NCI-H774 (cell line): ENCODE data around the gene SUCLG1.
"Not testable (repeated sequence)": the region's sequence is repeated elsewhere in the genome, so short reads cannot be mapped to it uniquely, and the experiment has no call there.

Experiments used
- DNase-seq: peaks from one replicate; lab custom pipeline; 2025; lab: John Stamatoyannopoulos, UW

Gene SUCLG1

DNA sequence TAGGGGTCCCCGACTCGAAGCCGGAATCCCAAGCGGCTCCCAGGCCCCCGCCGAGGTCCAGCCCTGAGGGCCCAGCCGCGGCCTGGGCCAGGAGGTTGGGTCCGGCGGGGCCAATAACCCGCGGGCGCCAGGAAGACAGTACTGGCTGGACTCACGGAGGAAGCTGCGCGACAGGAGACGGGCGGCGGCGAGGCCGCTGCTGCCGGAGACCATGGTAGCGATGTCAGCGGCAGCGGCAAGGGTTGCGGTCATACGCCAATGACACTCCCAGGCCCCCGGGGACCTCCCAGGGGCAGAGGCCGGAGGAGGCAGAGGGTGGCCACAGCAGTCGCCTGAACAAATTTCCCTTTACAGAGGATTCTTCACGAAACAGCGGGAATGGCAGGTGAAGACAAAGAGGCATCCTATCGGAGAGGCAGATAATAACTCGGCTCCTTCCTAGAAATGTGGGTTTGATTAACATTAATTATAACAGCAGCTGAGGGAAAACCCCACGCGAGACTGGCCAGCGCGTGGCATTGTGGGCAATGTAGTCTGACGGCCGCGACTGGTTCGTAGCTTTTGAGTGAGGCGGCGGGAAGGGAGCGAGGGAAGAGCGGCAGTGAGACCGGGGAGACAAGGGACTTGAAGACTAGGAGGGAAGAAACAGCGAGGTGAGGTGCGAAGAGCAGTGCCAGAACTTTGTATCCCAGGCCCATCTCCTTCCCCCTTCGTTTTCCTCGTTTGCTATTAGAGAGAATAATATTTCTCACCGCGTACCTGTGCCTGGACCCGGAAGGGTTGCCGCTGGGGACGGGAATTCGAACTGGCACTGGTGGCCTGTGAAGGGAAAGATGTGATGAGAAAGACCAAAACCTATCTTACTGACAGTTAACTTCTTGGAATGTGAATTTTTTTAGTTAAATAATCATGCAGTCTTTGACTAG lies at the start of gene SUCLG1:
Gene SUCLG1, minus strand, starts transcription at position 263 of the 926 bp plus-strand sequence. Its CDS starts 11 bp downstream, at position 252.
- peak; percentile 79 for DNase-seq

DNA sequence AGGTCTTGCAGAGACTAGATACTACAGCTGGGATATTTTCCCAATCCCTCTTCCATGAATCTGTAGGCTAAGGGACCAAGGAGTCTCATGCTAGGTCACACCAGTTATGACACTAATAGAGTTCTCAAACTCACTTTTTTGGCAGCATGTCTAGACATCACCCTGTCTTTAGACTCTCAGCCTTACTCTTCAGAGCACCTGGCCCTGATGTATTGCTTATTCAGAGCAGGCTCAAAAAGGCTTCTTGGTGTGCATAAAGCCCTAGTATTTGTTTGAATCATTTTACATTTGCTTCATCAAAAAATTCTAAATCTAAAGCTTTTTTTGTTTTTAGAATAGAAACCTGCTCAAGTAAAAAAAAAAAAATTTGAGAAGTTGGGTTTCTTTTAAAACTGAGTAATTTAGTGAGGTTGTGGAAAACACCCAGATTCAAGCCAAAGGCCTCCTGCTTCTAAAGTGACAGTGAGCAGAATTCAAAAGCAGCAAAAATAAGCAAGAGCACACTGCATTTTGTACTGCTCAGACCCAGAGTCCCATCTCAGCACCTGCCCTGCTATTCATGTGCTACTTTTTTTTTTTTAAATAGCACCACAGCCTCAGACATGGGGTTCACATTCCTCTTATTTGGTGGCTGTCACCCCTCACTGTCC lies 39.2 kb upstream of the SUCLG1 start:
- DNase-seq, result no peak

DNA sequence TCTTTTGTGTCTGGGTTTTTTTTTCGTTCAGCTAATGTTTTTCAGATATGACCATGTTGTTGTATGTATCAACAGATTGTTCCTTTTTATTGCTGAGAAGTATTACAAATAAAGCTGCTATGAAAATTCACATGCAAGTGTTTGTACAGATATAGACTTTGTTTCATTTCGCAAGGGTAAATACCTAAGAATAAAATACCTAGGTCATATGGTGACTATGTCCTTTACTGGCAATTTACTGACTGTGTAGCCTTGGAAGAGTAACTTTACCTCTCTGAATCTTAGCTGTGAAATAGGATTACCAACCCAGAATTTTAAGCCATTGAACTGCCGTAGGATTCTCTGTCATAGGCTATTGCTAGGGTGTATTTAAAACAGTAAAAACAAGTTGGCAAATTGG lies 38.2 kb upstream of the SUCLG1 start:
- no peak for DNase-seq

DNA sequence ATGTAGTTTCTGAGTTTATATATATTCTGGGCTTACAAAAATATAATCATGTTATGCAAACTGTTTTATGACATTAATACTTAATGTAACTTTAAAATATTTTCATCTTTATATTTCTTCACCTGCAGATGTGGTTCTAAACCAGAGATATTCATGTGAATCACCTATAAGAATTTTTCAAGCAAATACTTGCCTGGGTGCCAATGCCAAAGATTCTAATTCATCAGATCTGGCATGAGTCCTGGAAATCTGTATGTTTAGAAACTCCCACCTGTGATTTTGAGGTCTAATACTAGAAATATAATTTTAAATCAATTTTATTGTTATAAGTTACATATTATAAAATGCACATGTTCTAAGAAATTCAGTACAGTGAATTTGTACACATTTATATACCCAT lies 37.3 kb upstream of the SUCLG1 start:
- DNase-seq, result no peak

DNA sequence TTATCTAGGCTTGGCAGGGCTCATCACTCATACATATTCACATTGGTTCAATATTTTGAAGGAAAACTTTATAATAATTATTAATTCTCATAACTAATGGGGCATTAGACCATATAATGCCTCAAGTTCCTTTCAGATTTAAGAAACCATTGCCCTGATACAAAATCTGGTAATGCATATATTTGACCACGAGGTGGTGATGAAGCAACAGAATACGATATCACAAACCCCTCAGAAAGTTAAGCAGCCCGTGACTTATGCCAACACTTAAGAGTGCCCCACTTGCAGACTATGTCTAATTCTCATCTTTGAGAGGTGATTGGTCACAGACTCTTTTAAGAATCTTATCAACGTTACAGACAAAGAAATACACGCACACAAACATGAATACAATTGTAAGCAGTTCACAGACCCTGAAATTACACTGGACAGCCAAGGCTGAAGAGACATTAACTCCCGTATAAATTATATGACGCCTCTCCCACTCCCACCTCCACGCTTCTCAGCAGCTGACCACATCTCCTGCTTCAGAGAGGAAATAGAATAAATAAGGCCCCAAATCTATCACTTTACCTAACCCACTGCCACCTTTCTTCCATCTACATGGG lies 36.6 kb upstream of the SUCLG1 start:
- DNase-seq, result peak; percentile 35

DNA sequence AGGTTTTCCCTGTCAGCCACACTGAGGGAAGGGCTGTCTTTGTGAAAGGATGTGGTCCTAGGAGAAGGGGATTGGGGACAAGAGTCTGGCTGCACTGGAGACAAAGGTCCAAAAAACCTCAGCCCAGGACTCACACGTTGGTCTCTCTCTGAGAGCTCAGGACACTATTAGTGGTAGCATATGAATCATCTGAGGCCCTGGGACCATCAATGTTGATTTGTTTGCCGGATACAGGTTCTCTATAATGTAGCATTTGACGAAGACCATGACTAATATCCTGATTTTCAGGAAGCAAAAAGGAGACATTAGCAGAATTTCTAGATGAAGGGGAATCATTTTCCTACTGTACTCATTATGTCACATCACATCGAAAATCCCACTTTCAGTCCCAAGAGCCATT lies 35.0 kb upstream of the SUCLG1 start:
- no peak for DNase-seq

DNA sequence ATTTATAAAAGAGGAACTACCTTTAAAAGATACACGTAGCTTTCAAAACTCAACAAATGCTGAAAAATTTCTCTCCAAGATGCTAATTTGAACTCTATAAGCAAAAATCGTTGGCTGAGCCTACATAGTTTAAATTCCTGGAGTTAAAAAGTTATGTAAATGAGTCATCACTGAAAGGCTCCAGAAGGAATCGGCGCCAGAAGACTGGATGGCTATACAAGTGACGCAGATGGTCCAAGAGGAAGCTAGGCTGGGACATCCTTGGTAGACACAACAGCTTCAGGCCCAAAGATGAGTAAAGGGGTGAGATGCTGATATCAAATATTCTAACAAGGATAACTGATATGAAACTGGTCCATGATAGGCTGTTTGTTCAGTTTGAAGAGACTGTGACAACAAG lies 34.4 kb upstream of the SUCLG1 start:
- DNase-seq, result no peak

DNA sequence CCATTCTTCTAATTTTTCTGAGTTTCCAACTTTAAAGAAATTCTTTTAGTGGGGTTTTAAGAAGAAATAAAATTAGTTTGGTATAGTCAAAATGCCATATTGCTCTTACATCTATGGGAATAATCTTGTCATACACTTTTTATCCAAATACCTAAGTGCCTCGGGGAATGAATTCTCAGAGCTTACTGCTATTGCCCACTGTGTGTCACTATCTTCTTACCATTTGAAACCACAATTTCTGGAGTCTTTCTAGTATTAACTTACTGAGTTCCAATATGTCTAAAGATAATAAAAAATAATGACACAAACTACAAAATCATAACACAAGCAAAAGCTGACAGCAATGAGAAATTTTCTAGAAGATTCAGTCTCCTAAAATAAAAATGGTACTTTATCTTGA lies 33.5 kb upstream of the SUCLG1 start:
- DNase-seq, result no peak

DNA sequence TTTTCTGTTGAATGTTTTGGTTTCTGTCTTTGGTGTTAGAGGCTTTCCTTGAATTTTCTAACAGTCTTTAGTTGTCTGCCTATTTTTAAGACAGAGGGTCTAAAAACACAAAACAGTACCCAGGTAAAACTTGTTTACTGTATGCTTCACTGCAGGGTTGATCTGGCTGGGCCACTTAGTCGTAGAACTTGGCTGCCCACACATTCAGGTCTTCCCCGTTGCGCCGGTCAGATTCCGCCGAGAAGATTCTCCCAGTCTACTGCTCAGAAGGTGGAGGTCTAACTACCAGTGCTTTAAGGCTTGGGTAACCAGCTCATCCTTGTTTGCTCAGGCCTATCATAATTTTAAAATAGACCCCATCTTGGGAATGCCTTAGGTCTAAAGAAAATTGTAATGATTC lies 32.7 kb upstream of the SUCLG1 start:
- no peak for DNase-seq

DNA sequence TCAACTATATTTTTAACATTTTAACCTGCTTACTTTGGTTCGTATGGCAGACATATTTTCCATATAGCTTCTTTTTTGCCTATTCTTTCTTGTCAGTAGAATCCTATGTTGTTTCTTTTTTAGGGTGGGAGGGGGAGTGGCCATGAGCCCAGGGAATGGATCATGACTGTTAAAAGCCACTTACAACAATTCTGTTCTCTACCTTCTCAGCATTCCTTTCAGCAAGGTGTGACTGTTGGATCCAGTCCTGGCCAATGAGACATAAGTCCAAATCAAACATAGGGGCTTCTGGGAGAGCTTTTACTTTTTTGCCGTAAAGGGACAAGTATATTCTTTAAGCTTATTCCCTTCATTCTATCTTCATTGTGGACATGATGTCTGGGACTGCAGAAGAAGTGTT lies 32.2 kb upstream of the SUCLG1 start:
- no peak for DNase-seq

DNA sequence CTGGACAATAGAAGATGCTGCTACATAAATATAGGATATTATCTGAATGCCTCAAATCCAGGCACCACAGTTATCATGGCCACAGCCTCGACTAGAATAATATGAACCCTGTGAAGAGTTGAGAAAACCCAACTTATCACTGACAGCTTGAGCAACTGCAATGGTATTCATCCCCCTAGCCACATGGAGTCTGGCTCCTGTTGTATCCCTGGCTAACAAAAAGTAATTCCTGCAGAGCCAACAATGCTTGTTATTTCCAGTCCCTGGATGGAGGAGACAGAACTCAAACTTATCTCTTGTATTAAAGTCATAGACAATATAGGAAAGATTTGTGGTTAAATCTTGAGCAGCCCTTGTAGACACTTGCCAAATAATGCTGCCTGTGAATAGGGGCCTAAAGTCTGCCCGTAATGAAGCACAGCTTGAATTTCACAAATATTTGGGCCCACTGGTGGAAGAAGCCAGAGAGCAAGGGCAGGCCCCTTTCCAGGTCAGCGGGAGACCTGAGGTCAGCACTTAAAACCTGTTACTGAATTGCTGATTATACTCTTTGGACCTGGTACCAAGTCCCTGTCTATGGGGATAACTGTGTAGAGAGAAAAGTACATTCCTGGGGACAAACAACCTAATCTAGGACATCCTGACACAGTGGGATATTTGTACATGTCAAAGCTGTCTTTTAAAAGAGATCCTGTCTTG lies 28.4 kb upstream of the SUCLG1 start:
- no peak for DNase-seq

DNA sequence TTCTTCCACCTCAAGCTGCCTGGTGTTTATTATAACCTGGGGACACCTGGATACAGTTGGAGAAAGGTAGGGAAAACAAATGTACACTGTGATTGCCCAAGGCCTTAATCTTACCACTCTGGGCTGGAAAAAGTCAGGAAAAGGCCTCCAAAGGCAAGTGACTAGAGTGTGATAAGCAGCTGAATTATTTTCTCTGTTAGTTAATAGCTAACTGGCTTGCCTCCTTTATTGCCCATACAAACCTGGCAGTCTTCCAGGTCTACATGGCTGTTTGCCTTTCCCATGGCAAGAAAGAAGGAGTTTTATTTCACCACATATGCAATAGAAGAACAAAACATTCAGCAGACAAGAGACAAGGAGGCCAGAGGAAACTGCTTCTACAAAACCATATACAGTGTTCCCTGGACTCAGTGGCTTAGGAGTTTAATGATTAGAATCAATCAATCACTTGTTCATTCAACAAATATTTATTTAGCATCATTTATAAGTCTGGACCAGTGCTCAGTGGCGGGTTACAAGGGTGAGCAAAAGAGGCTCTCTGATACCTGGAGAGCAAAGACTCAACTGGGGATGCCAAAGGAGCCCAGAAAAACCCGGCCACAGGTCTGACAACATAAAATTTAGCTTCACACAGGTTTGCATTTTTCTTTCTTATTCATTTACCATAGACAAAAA lies 27.5 kb upstream of the SUCLG1 start:
- peak; percentile 7 for DNase-seq

DNA sequence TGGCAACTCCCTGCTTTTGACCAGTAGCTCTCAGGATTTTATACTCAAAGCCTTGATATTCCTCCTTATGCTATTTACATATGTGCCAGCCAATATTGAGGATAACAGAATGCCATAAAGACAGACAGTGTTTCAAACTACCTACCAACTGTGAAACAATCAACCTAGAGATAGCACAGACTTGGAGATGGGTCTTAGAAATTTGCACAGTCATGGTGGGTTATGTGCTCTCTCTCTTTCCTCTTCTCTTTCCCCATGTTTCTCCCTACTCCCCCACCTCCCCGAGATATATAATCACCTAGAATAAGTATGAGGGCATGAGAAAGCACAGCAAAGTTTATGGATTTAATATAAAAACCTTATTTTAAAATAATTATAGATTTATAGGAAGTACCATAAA lies 24.2 kb upstream of the SUCLG1 start:
- DNase-seq, result no peak

DNA sequence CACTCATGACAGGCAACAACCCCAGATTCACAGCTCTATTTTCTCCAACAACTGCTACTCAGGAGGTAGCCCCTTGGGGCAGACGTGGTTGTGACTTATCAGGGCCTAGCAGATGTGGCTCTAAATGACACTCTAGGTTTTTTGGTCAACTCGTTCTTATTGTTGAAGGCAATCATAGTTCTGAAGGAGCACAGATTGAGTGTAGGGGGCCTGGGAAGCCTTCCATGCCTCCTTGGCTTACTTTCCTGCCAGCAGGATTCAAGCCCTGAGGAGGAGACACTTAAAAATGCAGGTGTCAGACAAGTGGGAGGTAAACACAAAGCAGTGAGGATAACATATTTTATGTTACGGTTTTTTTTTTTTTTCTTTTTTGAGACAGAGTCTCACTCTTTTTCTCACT lies 23.5 kb upstream of the SUCLG1 start:
- DNase-seq, result no peak

DNA sequence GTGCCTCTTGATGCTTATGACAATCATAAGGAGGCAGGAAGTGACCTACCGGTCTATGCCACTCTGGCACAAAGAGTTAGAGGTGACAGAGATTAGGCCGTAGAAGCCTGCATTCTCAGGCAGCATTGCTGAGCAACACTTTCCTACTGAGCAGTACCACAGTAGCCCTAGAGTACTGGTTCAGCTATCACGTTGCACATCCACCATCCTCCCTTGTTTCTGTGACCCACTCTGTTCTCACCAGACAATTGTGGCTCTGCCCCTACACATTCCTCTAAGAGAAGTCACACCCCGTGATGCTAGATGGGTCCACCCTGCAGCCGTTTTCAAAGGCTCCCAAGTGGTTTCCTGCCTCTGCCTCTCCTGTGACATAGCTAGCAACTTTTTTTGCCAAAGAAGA lies 22.6 kb upstream of the SUCLG1 start:
- DNase-seq, result no peak

DNA sequence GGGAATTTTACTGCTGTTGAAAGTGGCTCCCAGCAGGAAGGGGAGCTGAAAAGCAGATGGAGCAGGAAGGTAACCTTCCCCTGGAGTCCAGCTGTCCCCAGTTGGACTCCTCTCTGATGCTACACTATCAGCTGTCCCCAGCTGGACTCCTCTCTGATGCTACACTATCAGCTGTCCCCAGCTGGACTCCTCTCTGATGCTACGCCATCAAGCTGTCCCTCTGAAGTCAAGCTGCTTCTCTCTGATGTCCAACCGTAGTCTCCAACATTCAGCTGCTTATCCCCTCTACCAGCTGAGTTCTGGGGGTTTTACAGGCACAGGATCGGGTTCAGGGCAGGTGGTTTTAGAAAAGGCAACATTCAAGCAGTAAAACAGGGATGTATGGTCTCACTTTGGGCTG lies 19.8 kb upstream of the SUCLG1 start:
- no peak for DNase-seq

DNA sequence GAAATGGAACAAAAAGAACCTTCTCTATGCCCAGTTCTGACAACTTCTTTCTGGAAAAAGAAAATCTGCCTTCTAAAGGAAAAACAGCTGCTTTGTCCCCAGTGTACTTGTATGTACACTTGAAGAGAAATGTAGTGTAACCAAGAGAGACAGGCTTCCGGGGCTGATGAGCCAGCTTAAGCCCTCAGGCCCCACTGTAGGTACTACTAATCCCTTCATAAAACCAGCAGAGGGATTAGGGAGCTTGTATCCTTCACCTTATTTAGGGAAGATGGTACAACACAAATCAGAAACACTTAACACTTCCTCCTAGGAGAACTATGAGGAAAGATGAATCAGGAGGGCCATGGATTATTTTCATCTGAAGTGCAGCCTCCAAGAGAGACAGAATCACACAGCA lies 18.8 kb upstream of the SUCLG1 start:
- no peak for DNase-seq

DNA sequence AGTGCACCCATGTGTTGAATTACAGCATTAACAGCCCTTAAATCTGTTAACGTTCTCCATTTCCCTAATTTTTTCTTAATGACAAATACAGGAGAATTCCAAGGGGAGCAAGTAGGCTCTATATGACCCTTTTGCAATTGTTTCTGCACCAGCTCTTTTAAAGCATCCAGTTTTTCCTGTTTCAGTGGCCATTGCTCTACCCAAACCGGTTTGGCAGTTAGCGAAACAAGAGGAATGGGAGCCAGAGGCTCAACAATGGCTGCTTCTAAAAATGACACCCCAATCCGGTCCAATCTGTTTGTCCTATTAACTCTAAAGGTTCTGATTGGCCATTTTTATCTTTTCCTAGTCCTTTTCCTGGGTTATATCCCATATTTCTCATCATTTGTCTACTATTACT lies 15.1 kb upstream of the SUCLG1 start:
- DNase-seq, result no peak

DNA sequence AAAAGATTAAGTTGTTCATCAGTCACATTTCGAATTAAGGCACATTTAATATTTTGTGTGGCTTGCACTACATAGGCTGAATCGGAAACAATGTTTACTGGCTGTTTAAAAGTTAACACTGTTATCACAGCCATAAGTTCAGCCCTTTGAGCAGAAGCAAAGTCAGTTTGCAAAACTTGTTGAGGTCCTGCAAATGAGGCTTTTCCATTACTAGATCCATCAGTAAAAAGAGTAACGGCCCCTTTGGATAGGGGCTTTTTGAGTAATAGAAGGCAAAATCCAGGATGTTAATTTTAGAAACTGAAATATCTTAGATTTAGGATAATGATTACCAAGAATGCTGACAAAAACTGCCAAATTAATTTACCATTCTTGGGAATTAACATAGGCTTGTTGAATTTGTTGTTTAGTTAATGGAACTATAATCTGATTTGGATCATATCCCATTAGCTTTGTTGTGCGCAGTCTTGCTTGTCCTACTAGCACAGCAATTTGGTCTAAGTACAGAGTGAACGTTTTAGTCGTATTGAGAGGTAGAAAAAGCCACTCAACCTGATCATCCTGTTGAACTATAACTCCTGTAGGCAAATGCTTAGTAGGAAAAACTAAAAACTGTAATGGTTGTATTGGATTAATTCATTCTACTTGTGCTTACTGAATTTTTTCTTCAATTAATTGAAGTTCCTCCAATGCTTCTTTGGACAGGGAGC lies 13.9 kb upstream of the SUCLG1 start:
- DNase-seq, result no peak

DNA sequence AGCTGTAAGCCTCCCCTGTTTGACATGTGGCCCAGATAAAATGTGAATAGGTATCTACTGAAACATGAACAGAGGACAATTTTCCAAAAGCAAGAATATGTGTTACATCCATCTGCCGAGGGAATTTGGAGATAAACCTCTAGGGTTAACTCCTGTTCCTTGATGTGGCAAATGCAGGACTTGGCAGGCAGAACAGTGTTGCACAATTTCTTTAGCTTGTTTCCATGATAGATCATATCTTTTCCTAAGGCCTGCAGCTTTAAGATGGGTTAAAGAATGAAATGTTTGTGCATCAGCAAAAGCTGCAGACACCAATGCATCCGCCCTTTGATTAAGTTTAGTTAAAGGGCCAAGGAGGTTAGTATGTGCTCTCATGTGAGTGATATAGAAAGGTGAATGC lies 13.3 kb upstream of the SUCLG1 start:
- DNase-seq, result not testable (repeated sequence)

DNA sequence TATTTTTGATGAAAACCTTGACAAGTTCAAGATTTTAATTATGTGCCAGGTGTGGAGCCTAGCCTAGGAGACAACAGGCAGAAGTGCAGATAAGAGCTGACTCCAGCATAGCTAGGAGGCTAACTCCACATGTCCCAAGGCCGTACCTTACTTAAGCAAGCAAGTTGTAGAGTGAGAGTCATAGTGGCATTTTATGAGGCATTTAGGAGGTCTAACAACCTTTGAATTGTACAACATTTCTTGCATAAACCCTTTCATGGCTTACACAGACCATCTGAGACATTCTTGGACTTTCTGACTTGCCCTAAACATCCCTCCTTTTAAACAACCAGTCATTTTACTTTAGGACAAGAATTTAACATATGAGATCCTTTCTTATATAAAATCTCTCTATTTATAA lies 8.3 kb upstream of the SUCLG1 start:
- no peak for DNase-seq
